Lower leg skin (tissue), 3 donors: ENCODE measurements around the gene PAPOLB.

Experiments used
- CTCF ChIP-seq, 3 donors: fragments of 450-650 bp; IDR thresholded peaks; one replicate each; pipeline ENCODE4 v1.5.1; 2016; ENCODE audit warnings: antibody characterized with exemption in 3 of 3, mild to moderate bottlenecking in 3 of 3, moderate library complexity in 2 of 3
- POLR2A ChIP-seq, 2 donors: fragments of 450-650 bp; IDR thresholded peaks; one replicate each; pipeline ENCODE4 v1.6.1; 2016 to 2017; ENCODE audit warnings: antibody characterized with exemption in 2 of 2, mild to moderate bottlenecking in 1 of 2, moderate library complexity in 1 of 2

GRCh38 chr7:4849390-4849789, 12.4 kb downstream of the PAPOLB start:
- no peak for TF ChIP-seq CTCF (IDR thresholded peaks at IDR 0.05)
- no peak for TF ChIP-seq POLR2A (IDR thresholded peaks at IDR 0.05)
